Measurements from ENCODE around the gene PMEL.

GRCh38 chr12:55938826-55939501 is 26.9 kb downstream of the PMEL start:
- TF ChIP-seq CTCF (conservative IDR thresholded peaks at IDR 0.05; ENCODE audit: low read depth, low read length) (no peak), EZH2 (IDR thresholded peaks at IDR 0.05; ENCODE audit: low read length, unreplicated experiment) (no peak), EZH2phosphoT487 (IDR thresholded peaks at IDR 0.05; ENCODE audit: borderline replicate concordance, low read length) (no peak)

Data from PC-3 (cell line).